ENCODE measurements around the gene SEPTIN1.

- TF ChIP-seq CTCF (IDR thresholded peaks at IDR 0.05) (no peak), POLR2A (IDR thresholded peaks at IDR 0.05) (no peak)
Measured at GRCh38 chr16:30394592-30395154, 12.3 kb upstream of the SEPTIN1 start.
